MM.1S (cell line): ENCODE results near the gene PRKAR2B.

Source experiments
- DNase-seq: peaks from one replicate; pipeline ENCODE4 v3.0.0-alpha.2; 2015
- H2AFZ ChIP-seq: fragments of 300-600 bp; sonication (generic); 2 replicates; pipeline ENCODE4 v1.6.0; 2016; ENCODE audit warnings: antibody characterized with exemption, low read length
- H3F3A ChIP-seq: fragments of 300-600 bp; sonication (generic); 2 replicates; pipeline ENCODE4 v1.6.1; 2016; ENCODE audit warnings: mild to moderate bottlenecking, antibody characterized with exemption, low read length, moderate library complexity, mixed read lengths; ENCODE audit not compliant: insufficient read depth
- H3K27ac ChIP-seq: fragments of 300-600 bp; sonication (generic); 2 replicates; pipeline ENCODE4 v1.5.1; 2016; ENCODE audit warnings: mild to moderate bottlenecking, low read length
- H3K27me3 ChIP-seq: fragments of 300-600 bp; sonication (generic); replicated peaks from 2 replicates; pipeline ENCODE4 v1.6.0; 2016; ENCODE audit warnings: low read length; ENCODE audit not compliant: insufficient read depth
- H3K36me3 ChIP-seq: fragments of 300-600 bp; sonication (generic); replicated peaks from 2 replicates; pipeline ENCODE4 v1.6.1; 2016; ENCODE audit warnings: mild to moderate bottlenecking, low read length, mixed read lengths; ENCODE audit not compliant: insufficient read depth
- H3K4me1 ChIP-seq: fragments of 300-600 bp; sonication (generic); 2 replicates; pipeline ENCODE4 v1.6.1; 2016; ENCODE audit warnings: low read length, mixed read lengths
- H3K4me2 ChIP-seq: fragments of 300-600 bp; sonication (generic); 2 replicates; pipeline ENCODE4 v1.6.0; 2016; ENCODE audit warnings: low read depth, low read length
- H3K4me3 ChIP-seq: fragments of 300-600 bp; sonication (generic); 2 replicates; pipeline ENCODE4 v1.5.1; 2016; ENCODE audit warnings: low read length, mixed read lengths
- H3K79me2 ChIP-seq: fragments of 300-600 bp; sonication (generic); 2 replicates; pipeline ENCODE4 v1.6.1; 2016; ENCODE audit warnings: mixed run types, low read length, mixed read lengths
- H3K9ac ChIP-seq: fragments of 300-600 bp; sonication (generic); 2 replicates; pipeline ENCODE4 v1.6.1; 2016; ENCODE audit warnings: low read length, mixed read lengths
- H3K9me2 ChIP-seq: fragments of 300-600 bp; sonication (generic); replicated peaks from 2 replicates; pipeline ENCODE4 v1.6.1; 2016; ENCODE audit warnings: mild to moderate bottlenecking, low read length, mixed read lengths; ENCODE audit not compliant: insufficient read depth
- H3K9me3 ChIP-seq: fragments of 300-600 bp; sonication (generic); replicated peaks from 2 replicates; pipeline ENCODE4 v1.6.1; 2016; ENCODE audit warnings: mild to moderate bottlenecking, low read length, mixed read lengths; ENCODE audit not compliant: insufficient read depth
- H4K20me1 ChIP-seq: fragments of 300-600 bp; sonication (generic); 2 replicates; pipeline ENCODE4 v1.6.1; 2016; ENCODE audit warnings: mild to moderate bottlenecking, low read length, moderate library complexity, mixed read lengths; ENCODE audit not compliant: insufficient read depth
- EZH2 ChIP-seq: fragments of 300-600 bp; sonication (generic); optimal IDR thresholded peaks from 2 replicates; pipeline ENCODE3; 2017; ENCODE audit warnings: low read depth, mild to moderate bottlenecking, antibody characterized with exemption, low read length, mixed read lengths
- EZH2phosphoT487 ChIP-seq: fragments of 300-600 bp; sonication (generic); IDR thresholded peaks from 2 replicates; pipeline ENCODE4 v1.6.1; 2018; ENCODE audit warnings: antibody characterized with exemption, low read length
- TF ChIP-seq, protein P1 (sequence below): fragments of 300-600 bp; sonication (generic); IDR thresholded peaks from 2 replicates; pipeline ENCODE4 v1.5.1; 2016; ENCODE audit warnings: antibody characterized with exemption, low read length, mixed read lengths

The PRKAR2B gene

GRCh38 chr7:106999023-106999422, 45.5 kb upstream of the PRKAR2B start:
- Histone ChIP-seq H3F3A (no peaks in the 10 kb centered on the region), H3K79me2 (no peaks in the 10 kb centered on the region), H3K4me2 (peak overlapping the region; percentile 1; the same call in 1 of the 2 replicates), H3K4me1 (no peaks in the 10 kb centered on the region), H3K27ac (no peak overlapping the region), H3K27me3 (no peaks in the 10 kb centered on the region), H3K9ac (no peak overlapping the region), H4K20me1 (no peaks in the 10 kb centered on the region), H3K9me3 (no peaks in the 10 kb centered on the region), H3K9me2 (no peaks in the 10 kb centered on the region), H3K4me3 (no peak overlapping the region), H2AFZ (no peak overlapping the region), H3K36me3 (no peaks in the 10 kb centered on the region)
- DNase-seq: peak; percentile 24
- no peak for TF ChIP-seq EZH2phosphoT487
- TF ChIP-seq EZH2: no peak
- TF ChIP-seq, protein P1, sequence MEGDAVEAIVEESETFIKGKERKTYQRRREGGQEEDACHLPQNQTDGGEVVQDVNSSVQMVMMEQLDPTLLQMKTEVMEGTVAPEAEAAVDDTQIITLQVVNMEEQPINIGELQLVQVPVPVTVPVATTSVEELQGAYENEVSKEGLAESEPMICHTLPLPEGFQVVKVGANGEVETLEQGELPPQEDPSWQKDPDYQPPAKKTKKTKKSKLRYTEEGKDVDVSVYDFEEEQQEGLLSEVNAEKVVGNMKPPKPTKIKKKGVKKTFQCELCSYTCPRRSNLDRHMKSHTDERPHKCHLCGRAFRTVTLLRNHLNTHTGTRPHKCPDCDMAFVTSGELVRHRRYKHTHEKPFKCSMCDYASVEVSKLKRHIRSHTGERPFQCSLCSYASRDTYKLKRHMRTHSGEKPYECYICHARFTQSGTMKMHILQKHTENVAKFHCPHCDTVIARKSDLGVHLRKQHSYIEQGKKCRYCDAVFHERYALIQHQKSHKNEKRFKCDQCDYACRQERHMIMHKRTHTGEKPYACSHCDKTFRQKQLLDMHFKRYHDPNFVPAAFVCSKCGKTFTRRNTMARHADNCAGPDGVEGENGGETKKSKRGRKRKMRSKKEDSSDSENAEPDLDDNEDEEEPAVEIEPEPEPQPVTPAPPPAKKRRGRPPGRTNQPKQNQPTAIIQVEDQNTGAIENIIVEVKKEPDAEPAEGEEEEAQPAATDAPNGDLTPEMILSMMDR: no peak

- no peak overlapping the region for H3K4me2 ChIP-seq
- H3K27ac ChIP-seq: no peak overlapping the region
- H3K9ac ChIP-seq: no peak overlapping the region
- H3K9me2 ChIP-seq: no peaks in the 10 kb centered on the region
- H3K79me2 ChIP-seq: no peaks in the 10 kb centered on the region
- no peaks in the 10 kb centered on the region for H3K36me3 ChIP-seq
- H2AFZ ChIP-seq: no peak overlapping the region
- DNase-seq: no peak
- TF ChIP-seq EZH2phosphoT487: no peak
- TF ChIP-seq EZH2: no peak
- TF ChIP-seq, protein P1: no peak
- H4K20me1 ChIP-seq: no peaks in the 10 kb centered on the region
- H3K4me1 ChIP-seq: no peaks in the 10 kb centered on the region
- H3K9me3 ChIP-seq: no peaks in the 10 kb centered on the region
- H3K4me3 ChIP-seq: no peak overlapping the region
- no peaks in the 10 kb centered on the region for H3K27me3 ChIP-seq
- H3F3A ChIP-seq: no peaks in the 10 kb centered on the region
These were observed 43.0 kb upstream of the PRKAR2B start for GRCh38 chr7:107001490-107001889.

DNA sequence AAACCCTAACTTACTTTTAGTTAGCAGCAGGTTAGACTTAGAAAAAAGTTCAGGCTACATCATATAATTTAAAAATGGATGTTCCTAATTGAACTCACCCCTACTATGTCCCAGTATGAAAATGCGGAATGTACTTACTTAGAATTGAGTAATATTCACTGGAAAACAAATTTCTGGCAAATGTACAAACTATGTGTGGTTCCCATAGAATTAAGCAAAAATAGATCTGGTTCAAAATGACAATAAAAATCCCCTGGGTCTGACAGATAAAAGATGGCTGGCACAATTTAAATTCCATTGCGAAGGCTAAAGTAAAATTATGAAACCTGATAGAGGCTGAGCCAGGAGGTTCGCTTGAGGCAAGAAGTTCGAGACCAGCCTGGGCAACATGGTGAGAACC, 42.4 kb upstream of the PRKAR2B start:
- TF ChIP-seq EZH2phosphoT487 (no peak), EZH2 (no peak)
- TF ChIP-seq, protein P1: no peak
- no peaks in the 10 kb centered on the region for H3K4me1 ChIP-seq
- H3K9me3 ChIP-seq: no peaks in the 10 kb centered on the region
- H3K9me2 ChIP-seq: no peaks in the 10 kb centered on the region
- no peak for DNase-seq
- H3K4me2 ChIP-seq: no peak overlapping the region
- no peaks in the 10 kb centered on the region for H3K27me3 ChIP-seq
- no peak overlapping the region for H3K9ac ChIP-seq
- no peak overlapping the region for H3K27ac ChIP-seq
- H4K20me1 ChIP-seq: no peaks in the 10 kb centered on the region
- no peak overlapping the region for H3K4me3 ChIP-seq
- no peaks in the 10 kb centered on the region for H3K79me2 ChIP-seq
- no peaks in the 10 kb centered on the region for H3F3A ChIP-seq
- H2AFZ ChIP-seq: no peak overlapping the region
- no peaks in the 10 kb centered on the region for H3K36me3 ChIP-seq
